KMS-11 (cell line): ENCODE results near the gene BNC2.

ENCODE experiments used
- H2AFZ ChIP-seq: fragments of 200-600 bp; sonication (generic); 2 replicates; pipeline ENCODE4 v1.6.1; 2016; ENCODE audit warnings: antibody characterized with exemption, mixed run types, low read depth
- H3K27ac ChIP-seq: fragments of 200-600 bp; sonication (generic); 2 replicates; pipeline ENCODE4 v1.6.1; 2016; ENCODE audit warnings: mild to moderate bottlenecking, mixed run types
- H3K27me3 ChIP-seq: fragments of 200-600 bp; sonication (generic); 2 replicates; pipeline ENCODE4 v1.6.1; 2017; ENCODE audit warnings: mild to moderate bottlenecking, low read depth, mixed run types, moderate library complexity; ENCODE audit not compliant: insufficient read depth
- H3K36me3 ChIP-seq: fragments of 200-600 bp; sonication (generic); 2 replicates; pipeline ENCODE4 v1.6.1; 2017; ENCODE audit warnings: mild to moderate bottlenecking, mixed run types; ENCODE audit not compliant: insufficient read depth
- H3K4me1 ChIP-seq: fragments of 200-600 bp; sonication (generic); 2 replicates; pipeline ENCODE4 v1.6.1; 2016; ENCODE audit warnings: mild to moderate bottlenecking, low read depth, mixed run types; ENCODE audit not compliant: poor library complexity, severe bottlenecking
- H3K4me2 ChIP-seq: fragments of 200-600 bp; sonication (generic); 2 replicates; pipeline ENCODE4 v1.7.0; 2016; ENCODE audit warnings: mild to moderate bottlenecking, mixed run types
- H3K4me3 ChIP-seq: fragments of 200-600 bp; sonication (generic); IDR thresholded peaks from 2 replicates; pipeline ENCODE4 v1.6.1; 2017; ENCODE audit warnings: low read depth, low read length, mixed read lengths; ENCODE audit not compliant: insufficient read depth
- H3K79me2 ChIP-seq: fragments of 200-600 bp; sonication (generic); 2 replicates; pipeline ENCODE4 v1.6.1; 2016; ENCODE audit warnings: low read depth, mixed run types; ENCODE audit not compliant: insufficient read depth
- H3K9ac ChIP-seq: fragments of 200-600 bp; sonication (generic); 2 replicates; pipeline ENCODE4 v1.6.1; 2016; ENCODE audit warnings: mild to moderate bottlenecking, mixed run types
- H4K20me1 ChIP-seq: fragments of 200-600 bp; sonication (generic); 2 replicates; pipeline ENCODE4 v1.6.1; 2016; ENCODE audit warnings: mild to moderate bottlenecking, mixed run types; ENCODE audit not compliant: insufficient read depth
- CTCF ChIP-seq: fragments of 200-600 bp; sonication (generic); conservative IDR thresholded peaks from 2 replicates; pipeline ENCODE4 v1.6.1; 2017; ENCODE audit warnings: low read depth, mild to moderate bottlenecking, antibody characterized with exemption, low read length, moderate library complexity, mixed read lengths

BNC2 gene

GRCh38 chr9:16530669-16531642, 339.5 kb downstream of the BNC2 start:
- no peak overlapping the region for H2AFZ ChIP-seq
- no peaks in the 10 kb centered on the region for H3K79me2 ChIP-seq
- no peaks in the 10 kb centered on the region for H4K20me1 ChIP-seq
- H3K4me2 ChIP-seq: no peak overlapping the region
- H3K9ac ChIP-seq: no peak overlapping the region
- H3K4me1 ChIP-seq: no peaks in the 10 kb centered on the region
- no peak overlapping the region for H3K27ac ChIP-seq
- H3K36me3 ChIP-seq: no peaks in the 10 kb centered on the region
- no peak for TF ChIP-seq CTCF
- H3K27me3 ChIP-seq: no peaks in the 10 kb centered on the region
- no peak overlapping the region for H3K4me3 ChIP-seq

- Histone ChIP-seq H3K27me3 (no peaks in the 10 kb centered on the region), H3K36me3 (no peaks in the 10 kb centered on the region), H2AFZ (no peak overlapping the region), H3K9ac (no peak overlapping the region), H3K4me1 (no peaks in the 10 kb centered on the region), H3K79me2 (no peaks in the 10 kb centered on the region), H3K27ac (no peak overlapping the region), H4K20me1 (no peaks in the 10 kb centered on the region), H3K4me2 (no peak overlapping the region), H3K4me3 (no peak overlapping the region)
- no peak for TF ChIP-seq CTCF
These were observed 342.9 kb downstream of the BNC2 start for GRCh38 chr9:16527573-16527972.

GRCh38 chr9:16526380-16526779, 344.1 kb downstream of the BNC2 start:
- no peak for TF ChIP-seq CTCF
- Histone ChIP-seq H4K20me1 (no peaks in the 10 kb centered on the region), H3K27ac (no peak overlapping the region), H3K27me3 (no peaks in the 10 kb centered on the region), H3K36me3 (no peaks in the 10 kb centered on the region), H3K79me2 (no peaks in the 10 kb centered on the region), H3K9ac (no peak overlapping the region), H3K4me1 (no peaks in the 10 kb centered on the region), H2AFZ (no peak overlapping the region), H3K4me2 (no peak overlapping the region), H3K4me3 (no peak overlapping the region)

GRCh38 chr9:16524823-16525222, 345.6 kb downstream of the BNC2 start:
- Histone ChIP-seq H3K79me2 (no peaks in the 10 kb centered on the region), H3K4me1 (no peaks in the 10 kb centered on the region), H4K20me1 (no peaks in the 10 kb centered on the region), H3K27ac (no peak overlapping the region), H3K4me3 (no peak overlapping the region), H2AFZ (no peak overlapping the region), H3K4me2 (no peak overlapping the region), H3K27me3 (no peaks in the 10 kb centered on the region), H3K9ac (no peak overlapping the region), H3K36me3 (no peaks in the 10 kb centered on the region)
- TF ChIP-seq CTCF: no peak
